Central memory CD4-positive, alpha-beta T cell (primary cell): ENCODE measurements around the gene TGM2.

Source experiments
- DNase-seq: peaks from one replicate; pipeline ENCODE4 v3.0.0; 2022

Gene TGM2

DNA sequence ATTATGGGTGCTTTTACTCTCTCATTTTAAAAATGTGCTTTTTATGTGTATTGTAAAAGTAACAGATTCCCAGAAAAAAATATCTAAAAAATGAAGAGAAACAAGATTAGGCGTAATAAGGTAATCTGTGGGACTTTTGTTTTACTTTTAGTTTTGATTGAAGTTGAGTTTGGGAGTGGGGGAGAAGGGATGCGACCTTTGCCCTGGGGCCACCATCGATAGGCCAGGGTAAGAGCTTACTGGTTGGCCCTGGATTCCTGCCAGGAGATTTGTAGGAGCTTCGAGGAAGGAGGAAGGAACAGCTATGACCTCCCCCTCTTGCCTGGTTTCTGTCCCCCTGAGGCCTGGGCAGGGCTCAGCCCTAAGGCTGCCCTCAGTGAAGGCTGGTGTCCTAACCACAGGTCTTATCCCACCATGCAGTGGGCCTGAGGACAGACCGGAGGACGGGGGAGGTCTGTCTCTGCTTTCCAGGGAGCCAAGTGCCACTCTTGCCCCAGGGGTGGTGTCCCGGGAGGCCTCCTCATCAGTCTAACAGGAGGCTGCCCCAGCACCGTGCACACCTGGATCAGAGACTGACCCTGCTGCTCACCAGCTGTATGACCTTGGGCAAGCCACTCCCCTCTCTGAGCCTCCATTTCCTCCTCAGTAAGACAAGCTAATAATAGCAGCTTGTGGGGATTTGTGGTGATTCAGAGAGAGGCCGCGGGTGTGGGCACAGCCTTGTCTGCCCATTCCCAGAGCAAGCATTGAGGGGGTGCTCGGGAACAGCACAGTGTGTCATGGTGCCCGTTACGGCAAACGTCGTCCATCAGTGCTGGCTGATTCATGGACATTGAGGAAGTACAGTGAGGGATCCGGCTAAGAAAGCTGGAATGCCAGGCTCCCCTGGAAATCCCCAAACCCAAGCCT lies 21.2 kb downstream of the TGM2 start:
- DNase-seq, result no peak

DNA sequence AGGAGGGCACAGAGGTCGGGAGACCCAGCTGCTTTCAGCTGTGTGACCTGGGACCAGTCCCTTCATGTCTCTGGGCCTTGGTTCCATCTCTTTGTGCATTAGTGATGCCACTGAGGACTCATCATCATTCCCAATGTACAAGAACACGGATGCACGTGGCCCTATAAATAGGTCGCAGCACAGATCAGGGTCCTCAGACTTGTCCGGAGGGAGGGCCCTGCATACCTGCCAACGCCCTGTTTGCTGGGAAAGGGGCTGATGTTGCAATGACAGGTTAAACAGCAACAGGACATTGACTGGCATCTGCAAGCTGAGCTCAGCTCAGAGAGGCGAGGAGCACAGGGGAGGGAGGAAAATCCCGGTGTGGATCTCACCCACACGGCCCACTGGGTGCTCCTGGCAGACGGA lies 21.8 kb downstream of the TGM2 start:
- no peak for DNase-seq

- DNase-seq, result no peak
These were observed 23.1 kb downstream of the TGM2 start for GRCh38 chr20:38141889-38142494.

DNA sequence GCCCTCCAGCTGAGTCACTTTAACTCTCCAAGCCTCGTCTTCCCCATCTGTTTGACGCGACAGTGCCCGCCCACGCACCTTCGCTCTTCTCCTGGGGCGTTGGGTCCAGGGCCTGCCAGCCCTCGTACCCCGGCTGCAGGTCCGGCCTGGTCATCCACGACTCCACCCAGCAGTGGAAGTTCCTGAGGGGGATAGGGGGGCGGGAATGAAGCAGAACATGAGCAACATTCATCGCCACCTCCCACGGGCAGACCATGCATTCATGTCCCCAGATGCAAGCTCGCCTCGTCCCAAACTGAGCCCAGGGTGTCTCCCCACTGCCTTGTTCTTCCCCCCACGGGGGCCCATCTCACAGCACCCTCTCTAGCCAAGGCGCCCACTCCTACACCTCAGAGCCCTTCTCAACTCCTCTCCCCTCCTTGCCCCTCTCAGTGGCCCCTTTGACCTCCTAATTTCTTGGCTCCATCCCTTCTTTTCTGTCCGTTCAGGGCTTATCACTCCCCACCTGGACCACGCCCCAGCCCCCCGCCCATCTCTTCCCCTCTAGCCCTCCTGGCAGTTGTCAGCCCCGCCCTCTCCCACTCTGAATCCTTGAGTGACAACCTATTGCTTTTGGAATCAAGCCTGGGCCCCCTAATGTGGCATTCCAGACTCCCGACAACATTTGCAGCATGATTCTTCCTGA lies 23.7 kb downstream of the TGM2 start:
- no peak for DNase-seq

- no peak for DNase-seq
These were observed 24.9 kb downstream of the TGM2 start for GRCh38 chr20:38139977-38140753.

- no peak for DNase-seq
These were observed 25.7 kb downstream of the TGM2 start for GRCh38 chr20:38139156-38139912.

- no peak for DNase-seq
These were observed 26.8 kb downstream of the TGM2 start for GRCh38 chr20:38138086-38138778.

DNA sequence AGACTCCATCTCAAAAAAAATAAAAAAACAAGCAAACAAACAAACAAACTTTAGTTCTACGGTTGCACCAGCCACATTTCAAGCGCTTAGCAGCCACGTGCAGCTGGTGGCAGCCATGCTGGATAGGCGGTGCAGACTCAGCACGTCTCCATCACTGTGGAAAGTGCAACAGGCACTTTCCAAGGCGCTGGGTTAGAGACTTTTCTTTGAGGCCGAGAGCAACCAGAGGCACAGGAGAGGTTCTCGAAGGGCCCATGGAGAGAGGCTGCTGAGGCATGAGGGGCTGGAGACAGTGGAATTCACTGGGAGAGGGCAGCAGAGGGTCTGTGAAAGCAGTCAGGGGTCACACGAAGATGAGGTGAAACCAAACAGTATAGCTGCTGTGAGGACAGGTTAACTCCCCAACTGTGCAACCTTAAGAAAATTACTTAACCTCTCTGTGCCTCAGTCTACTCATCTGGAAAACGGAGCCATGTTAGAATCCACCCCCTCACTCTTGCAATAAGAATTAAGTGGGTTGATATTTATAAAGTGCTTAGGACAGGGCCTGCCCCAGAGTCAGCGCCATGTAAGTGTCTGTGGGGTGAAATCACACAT lies 27.5 kb downstream of the TGM2 start:
- DNase-seq, result no peak

GRCh38 chr20:38136421-38137245 lies 28.4 kb downstream of the TGM2 start:
- DNase-seq, result no peak

DNA sequence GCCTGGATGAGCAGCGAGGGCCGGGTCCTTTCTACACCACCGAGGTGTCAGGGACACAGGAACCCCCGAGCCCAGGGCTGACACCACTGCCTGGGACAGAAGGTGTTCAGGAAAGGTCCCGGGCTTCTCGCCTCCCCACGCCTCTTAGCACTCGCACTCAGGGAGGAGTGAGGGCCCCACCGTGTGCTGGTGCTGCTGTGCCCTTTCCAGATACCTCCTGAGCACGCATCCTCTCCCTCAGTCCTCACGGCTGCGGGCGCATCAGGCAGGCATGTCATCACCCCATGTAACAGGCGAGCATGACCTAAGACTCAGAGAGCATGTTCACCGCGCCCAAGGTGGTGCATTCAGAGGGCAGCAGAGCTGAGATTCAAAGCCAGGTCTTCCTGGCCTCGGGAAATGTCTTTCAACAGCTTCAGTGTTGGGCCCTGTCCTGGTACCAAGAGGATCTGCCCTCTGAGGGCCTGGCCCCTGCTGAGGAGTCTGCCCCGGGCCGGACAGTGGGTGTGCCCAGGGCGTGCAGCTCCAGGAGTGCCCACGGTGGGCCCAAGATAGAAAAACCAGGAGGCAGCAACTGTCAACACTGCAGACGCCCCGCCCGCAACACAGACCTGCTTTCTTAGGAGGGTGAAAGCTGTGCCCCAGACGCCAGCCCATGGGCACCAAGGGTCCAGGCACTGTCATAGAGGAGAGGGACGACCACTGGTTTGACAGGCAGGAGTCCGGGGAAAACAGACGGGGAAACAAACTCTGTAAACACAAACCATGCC lies 29.2 kb downstream of the TGM2 start:
- no peak for DNase-seq

DNA sequence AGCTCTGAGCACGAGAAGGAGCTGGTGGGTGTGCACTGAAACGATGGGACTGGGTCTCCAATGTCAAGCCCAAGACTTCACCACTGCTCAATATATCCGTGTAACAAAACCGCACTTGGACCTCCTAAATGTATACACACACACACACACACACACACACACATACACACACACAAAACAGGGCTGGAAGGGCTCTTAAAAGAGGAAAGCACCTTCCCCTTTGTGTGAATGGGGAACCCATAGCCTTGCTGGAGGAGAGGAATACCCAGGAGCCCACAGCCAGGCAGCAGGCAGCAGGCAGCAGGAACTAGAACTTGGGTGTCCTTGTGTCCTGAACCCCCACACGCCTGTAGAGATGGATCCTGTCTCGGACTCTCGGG lies 29.8 kb downstream of the TGM2 start:
- DNase-seq, result no peak

DNA sequence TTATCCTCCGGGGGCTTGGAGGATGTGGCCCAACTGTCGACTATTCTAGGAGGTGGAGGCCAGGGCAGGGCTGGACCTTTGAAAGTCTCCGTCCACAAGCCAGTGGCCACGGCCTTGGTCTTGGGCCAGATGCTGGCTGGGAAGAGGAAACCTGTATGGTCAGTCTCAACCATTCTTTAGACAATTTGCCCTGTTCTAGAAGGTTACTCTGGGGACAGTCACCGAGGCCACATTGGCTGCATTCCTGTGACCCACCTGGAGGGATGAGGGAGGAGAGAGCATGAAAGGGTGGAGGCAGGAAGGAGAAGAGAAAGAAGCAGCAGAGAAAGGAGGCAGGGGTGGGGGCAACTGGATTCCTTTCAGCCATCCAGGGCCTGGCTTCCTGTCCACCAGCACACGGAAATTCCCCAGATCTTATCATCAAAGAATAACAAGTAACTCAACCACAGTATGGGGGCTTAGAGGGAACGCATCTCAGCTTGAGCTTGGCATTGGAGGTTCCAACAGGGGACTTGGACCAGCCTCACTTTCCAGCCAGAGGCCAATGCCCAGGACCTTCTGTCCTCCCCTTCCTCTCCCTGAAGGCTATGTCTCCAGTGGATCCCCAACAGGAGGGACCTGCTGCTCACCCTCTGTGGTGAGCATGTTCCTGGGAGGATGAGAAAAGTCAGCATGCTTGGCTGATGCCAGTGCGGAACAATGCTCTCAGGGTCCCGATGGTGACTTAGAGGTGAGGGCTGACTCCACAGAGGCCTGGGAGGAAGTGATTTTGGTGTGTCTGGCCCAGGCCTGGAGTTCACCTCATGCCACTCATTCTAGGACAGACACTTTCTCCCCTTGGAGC lies 30.4 kb downstream of the TGM2 start:
- DNase-seq, result no peak

GRCh38 chr20:38133680-38134426 lies 31.2 kb downstream of the TGM2 start:
- DNase-seq, result no peak

GRCh38 chr20:38132910-38133501 lies 32.1 kb downstream of the TGM2 start:
- DNase-seq, result no peak

GRCh38 chr20:38132156-38132909 lies 32.7 kb downstream of the TGM2 start:
- no peak for DNase-seq

DNA sequence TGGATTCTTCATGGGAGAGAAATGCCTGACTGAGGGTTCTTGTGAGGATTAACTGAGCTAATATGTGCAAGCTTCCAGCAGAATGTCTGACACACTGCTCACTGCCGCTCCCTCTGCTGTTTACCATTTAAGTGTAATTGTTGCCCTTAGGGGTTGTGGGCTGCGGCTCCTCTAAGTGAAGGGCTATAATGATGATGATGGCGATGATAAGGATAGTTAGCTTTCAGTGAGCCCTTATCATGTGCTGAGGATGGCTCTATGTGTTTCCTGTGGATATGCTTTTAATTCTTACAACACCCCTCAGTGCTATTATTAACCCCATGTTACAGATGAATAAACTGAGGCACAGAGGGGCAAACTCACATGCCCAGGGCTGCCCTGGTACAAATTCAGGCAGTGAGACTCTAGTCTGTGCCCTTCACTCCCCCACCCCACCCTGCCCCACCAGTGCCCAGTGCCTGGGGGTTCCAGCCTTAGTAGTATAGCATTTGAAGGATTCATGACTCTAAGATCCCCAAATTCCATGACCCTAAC lies 33.4 kb downstream of the TGM2 start:
- no peak for DNase-seq
